GM23338 (cell line): ENCODE results near the gene HCRT. TPM values are rescaled to one million over a fixed set of nuclear protein-coding genes. Genes with fewer than 3 reads are reported as not detected.

Experiments
- CREB1 ChIP-seq: fragments of 250-450 bp; sonication (Bioruptor Pico); IDR thresholded peaks from 2 replicates; pipeline ENCODE4 v1.5.0; 2020; ENCODE audit warnings: low read depth, mild to moderate bottlenecking, moderate library complexity
- EZH2 ChIP-seq: fragments of 200-600 bp; sonication (generic); IDR thresholded peaks from one replicate; pipeline ENCODE4 v1.8.0; 2017; ENCODE audit warnings: antibody characterized with exemption, mild to moderate bottlenecking, low read depth; ENCODE audit not compliant: unreplicated experiment
- EZH2phosphoT487 ChIP-seq: fragments of 200-600 bp; sonication (generic); IDR thresholded peaks from one replicate; pipeline ENCODE4 v1.8.1; 2018; ENCODE audit warnings: antibody characterized with exemption; ENCODE audit not compliant: unreplicated experiment
- JUNB ChIP-seq: IDR thresholded peaks from one replicate; pipeline ENCODE4 v1.6.1; 2016; ENCODE audit warnings: antibody characterized with exemption; ENCODE audit not compliant: unreplicated experiment
- NANOG ChIP-seq: IDR thresholded peaks from 2 replicates; pipeline ENCODE4 v1.6.1; 2016; ENCODE audit warnings: antibody characterized with exemption, borderline replicate concordance
- POLR2AphosphoS5 ChIP-seq: IDR thresholded peaks from 2 replicates; pipeline ENCODE4 v1.6.1; 2016; ENCODE audit warnings: antibody characterized with exemption, low read depth
- ZNF114 ChIP-seq: fragments of 250-450 bp; sonication (Bioruptor Pico); IDR thresholded peaks from 2 replicates; pipeline ENCODE4 v1.5.0; 2020; ENCODE audit warnings: mild to moderate bottlenecking, moderate library complexity
- ZNF331 ChIP-seq: fragments of 250-450 bp; sonication (Bioruptor Pico); IDR thresholded peaks from 2 replicates; pipeline ENCODE4 v1.5.0; 2020; ENCODE audit warnings: low read depth, mild to moderate bottlenecking, moderate library complexity
- polyA plus RNA-seq: library from polyadenylated mRNA; unstranded; fragments of >200 nt; fragmentation: Nextera tagmentation; extraction: Ambion mirVana; gene quantifications from 2 replicates; pipeline ENCODE4 v1.2.1, GENCODE V29; 2016
- total RNA-seq: library from RNA; depleted of rRNA; stranded (reverse); fragments of >200 nt; shearing (Covaris generic); gene quantifications from 2 replicates; pipeline ENCODE4 v1.2.3, GENCODE V29; 2014
- TF ChIP-seq, protein P1 (sequence below): fragments of 250-450 bp; sonication (Bioruptor Pico); IDR thresholded peaks from 2 replicates; pipeline ENCODE4 v1.5.0; 2020; ENCODE audit warnings: mild to moderate bottlenecking, moderate library complexity
- TF ChIP-seq, protein P2 (sequence below), 2 experiments: fragments of 200-600 bp in 1 of 2; sonication (generic) in 1 of 2; conservative IDR thresholded peaks; 2 replicates each; pipeline versions ENCODE4 v1.5.1 to v1.6.1; 2016 to 2017; ENCODE audit warnings: antibody characterized with exemption in 2 of 2, low read depth in 2 of 2, mild to moderate bottlenecking in 2 of 2, moderate library complexity in 1 of 2
- TF ChIP-seq, protein P3 (sequence below): IDR thresholded peaks from one replicate; pipeline ENCODE4 v1.6.1; 2018; ENCODE audit warnings: antibody characterized with exemption; ENCODE audit not compliant: unreplicated experiment

The HCRT gene
- total and polyA plus RNA-seq, 2 experiments from 2014 or later = not detected

DNA sequence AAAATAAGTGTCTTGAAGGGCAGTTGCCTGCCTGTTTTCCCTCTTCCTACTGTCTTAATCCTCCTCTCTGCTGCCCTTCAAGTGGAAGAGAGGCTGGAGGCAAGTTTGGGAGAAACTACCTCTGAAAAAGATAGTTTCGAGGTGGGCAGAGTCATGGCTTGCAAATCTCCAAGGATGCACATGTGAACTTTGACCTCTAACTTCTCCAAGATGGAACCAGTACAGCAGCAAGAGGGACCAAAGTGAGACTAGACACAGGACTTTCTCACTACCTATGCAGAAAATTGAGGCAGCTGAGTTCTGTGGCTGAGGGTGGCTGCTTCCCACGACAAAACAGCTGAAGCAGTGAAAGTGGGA is 3.4 kb downstream of the HCRT start (continued):
- TF ChIP-seq, protein P1, sequence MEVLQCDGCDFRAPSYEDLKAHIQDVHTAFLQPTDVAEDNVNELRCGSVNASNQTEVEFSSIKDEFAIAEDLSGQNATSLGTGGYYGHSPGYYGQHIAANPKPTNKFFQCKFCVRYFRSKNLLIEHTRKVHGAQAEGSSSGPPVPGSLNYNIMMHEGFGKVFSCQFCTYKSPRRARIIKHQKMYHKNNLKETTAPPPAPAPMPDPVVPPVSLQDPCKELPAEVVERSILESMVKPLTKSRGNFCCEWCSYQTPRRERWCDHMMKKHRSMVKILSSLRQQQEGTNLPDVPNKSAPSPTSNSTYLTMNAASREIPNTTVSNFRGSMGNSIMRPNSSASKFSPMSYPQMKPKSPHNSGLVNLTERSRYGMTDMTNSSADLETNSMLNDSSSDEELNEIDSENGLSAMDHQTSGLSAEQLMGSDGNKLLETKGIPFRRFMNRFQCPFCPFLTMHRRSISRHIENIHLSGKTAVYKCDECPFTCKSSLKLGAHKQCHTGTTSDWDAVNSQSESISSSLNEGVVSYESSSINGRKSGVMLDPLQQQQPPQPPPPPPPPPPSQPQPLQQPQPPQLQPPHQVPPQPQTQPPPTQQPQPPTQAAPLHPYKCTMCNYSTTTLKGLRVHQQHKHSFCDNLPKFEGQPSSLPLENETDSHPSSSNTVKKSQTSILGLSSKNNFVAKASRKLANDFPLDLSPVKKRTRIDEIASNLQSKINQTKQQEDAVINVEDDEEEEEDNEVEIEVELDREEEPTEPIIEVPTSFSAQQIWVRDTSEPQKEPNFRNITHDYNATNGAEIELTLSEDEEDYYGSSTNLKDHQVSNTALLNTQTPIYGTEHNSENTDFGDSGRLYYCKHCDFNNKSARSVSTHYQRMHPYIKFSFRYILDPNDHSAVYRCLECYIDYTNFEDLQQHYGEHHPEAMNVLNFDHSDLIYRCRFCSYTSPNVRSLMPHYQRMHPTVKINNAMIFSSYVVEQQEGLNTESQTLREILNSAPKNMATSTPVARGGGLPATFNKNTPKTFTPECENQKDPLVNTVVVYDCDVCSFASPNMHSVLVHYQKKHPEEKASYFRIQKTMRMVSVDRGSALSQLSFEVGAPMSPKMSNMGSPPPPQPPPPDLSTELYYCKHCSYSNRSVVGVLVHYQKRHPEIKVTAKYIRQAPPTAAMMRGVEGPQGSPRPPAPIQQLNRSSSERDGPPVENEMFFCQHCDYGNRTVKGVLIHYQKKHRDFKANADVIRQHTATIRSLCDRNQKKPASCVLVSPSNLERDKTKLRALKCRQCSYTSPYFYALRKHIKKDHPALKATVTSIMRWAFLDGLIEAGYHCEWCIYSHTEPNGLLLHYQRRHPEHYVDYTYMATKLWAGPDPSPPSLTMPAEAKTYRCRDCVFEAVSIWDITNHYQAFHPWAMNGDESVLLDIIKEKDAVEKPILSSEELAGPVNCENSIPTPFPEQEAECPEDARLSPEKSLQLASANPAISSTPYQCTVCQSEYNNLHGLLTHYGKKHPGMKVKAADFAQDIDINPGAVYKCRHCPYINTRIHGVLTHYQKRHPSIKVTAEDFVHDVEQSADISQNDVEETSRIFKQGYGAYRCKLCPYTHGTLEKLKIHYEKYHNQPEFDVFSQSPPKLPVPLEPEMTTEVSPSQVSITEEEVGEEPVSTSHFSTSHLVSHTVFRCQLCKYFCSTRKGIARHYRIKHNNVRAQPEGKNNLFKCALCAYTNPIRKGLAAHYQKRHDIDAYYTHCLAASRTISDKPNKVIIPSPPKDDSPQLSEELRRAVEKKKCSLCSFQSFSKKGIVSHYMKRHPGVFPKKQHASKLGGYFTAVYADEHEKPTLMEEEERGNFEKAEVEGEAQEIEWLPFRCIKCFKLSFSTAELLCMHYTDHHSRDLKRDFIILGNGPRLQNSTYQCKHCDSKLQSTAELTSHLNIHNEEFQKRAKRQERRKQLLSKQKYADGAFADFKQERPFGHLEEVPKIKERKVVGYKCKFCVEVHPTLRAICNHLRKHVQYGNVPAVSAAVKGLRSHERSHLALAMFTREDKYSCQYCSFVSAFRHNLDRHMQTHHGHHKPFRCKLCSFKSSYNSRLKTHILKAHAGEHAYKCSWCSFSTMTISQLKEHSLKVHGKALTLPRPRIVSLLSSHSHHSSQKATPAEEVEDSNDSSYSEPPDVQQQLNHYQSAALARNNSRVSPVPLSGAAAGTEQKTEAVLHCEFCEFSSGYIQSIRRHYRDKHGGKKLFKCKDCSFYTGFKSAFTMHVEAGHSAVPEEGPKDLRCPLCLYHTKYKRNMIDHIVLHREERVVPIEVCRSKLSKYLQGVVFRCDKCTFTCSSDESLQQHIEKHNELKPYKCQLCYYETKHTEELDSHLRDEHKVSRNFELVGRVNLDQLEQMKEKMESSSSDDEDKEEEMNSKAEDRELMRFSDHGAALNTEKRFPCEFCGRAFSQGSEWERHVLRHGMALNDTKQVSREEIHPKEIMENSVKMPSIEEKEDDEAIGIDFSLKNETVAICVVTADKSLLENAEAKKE (CRISPR knock-in tag) = no peak
- no peak for TF ChIP-seq EZH2phosphoT487
- TF ChIP-seq ZNF331 (CRISPR knock-in tag) = no peak
- TF ChIP-seq, protein P2, sequence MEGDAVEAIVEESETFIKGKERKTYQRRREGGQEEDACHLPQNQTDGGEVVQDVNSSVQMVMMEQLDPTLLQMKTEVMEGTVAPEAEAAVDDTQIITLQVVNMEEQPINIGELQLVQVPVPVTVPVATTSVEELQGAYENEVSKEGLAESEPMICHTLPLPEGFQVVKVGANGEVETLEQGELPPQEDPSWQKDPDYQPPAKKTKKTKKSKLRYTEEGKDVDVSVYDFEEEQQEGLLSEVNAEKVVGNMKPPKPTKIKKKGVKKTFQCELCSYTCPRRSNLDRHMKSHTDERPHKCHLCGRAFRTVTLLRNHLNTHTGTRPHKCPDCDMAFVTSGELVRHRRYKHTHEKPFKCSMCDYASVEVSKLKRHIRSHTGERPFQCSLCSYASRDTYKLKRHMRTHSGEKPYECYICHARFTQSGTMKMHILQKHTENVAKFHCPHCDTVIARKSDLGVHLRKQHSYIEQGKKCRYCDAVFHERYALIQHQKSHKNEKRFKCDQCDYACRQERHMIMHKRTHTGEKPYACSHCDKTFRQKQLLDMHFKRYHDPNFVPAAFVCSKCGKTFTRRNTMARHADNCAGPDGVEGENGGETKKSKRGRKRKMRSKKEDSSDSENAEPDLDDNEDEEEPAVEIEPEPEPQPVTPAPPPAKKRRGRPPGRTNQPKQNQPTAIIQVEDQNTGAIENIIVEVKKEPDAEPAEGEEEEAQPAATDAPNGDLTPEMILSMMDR (conservative IDR thresholded peaks at IDR 0.05; ENCODE audit: low read depth in 2 of 2) = no peak
- no peak for TF ChIP-seq JUNB
- TF ChIP-seq CREB1 (CRISPR knock-in tag) = no peak
- TF ChIP-seq EZH2 = no peak
- TF ChIP-seq, protein P3, sequence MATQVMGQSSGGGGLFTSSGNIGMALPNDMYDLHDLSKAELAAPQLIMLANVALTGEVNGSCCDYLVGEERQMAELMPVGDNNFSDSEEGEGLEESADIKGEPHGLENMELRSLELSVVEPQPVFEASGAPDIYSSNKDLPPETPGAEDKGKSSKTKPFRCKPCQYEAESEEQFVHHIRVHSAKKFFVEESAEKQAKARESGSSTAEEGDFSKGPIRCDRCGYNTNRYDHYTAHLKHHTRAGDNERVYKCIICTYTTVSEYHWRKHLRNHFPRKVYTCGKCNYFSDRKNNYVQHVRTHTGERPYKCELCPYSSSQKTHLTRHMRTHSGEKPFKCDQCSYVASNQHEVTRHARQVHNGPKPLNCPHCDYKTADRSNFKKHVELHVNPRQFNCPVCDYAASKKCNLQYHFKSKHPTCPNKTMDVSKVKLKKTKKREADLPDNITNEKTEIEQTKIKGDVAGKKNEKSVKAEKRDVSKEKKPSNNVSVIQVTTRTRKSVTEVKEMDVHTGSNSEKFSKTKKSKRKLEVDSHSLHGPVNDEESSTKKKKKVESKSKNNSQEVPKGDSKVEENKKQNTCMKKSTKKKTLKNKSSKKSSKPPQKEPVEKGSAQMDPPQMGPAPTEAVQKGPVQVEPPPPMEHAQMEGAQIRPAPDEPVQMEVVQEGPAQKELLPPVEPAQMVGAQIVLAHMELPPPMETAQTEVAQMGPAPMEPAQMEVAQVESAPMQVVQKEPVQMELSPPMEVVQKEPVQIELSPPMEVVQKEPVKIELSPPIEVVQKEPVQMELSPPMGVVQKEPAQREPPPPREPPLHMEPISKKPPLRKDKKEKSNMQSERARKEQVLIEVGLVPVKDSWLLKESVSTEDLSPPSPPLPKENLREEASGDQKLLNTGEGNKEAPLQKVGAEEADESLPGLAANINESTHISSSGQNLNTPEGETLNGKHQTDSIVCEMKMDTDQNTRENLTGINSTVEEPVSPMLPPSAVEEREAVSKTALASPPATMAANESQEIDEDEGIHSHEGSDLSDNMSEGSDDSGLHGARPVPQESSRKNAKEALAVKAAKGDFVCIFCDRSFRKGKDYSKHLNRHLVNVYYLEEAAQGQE = no peak
- TF ChIP-seq POLR2AphosphoS5 = no peak
- TF ChIP-seq NANOG = no peak
- TF ChIP-seq ZNF114 (CRISPR knock-in tag) = no peak
